Iris pigment epithelial cell (primary cell): ENCODE measurements around the gene TM9SF4.

Source experiments
- DNase-seq: peaks from one replicate; pipeline ENCODE4 v3.0.0-alpha.2; 2011; ENCODE audit warnings: low read depth

The TM9SF4 gene

GRCh38 chr20:32128167-32128566, 18.7 kb downstream of the TM9SF4 start:
- no peak for DNase-seq

GRCh38 chr20:32129863-32130262, 20.3 kb downstream of the TM9SF4 start:
- no peak for DNase-seq

- no peak for DNase-seq
Measured at GRCh38 chr20:32130352-32130751, 20.8 kb downstream of the TM9SF4 start.

DNA sequence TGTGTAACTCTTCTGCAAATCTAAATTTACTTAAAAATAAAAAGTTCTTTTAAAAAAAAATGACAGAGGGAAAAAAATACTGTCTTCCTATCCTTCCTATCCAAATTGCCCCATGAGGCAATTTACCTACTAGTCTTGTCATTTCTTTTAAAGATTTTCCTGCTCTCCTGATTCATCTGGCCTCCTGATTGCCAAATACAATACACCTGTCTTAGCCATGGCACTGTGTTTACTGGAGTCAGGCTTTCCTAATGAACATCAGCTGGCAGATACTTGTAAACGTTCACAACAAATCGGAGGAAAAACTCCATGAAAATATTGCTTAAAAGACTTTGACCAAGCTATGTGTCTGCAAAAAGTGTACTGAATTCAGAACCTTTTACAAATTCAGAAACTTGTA, 21.5 kb downstream of the TM9SF4 start:
- DNase-seq = no peak

DNA sequence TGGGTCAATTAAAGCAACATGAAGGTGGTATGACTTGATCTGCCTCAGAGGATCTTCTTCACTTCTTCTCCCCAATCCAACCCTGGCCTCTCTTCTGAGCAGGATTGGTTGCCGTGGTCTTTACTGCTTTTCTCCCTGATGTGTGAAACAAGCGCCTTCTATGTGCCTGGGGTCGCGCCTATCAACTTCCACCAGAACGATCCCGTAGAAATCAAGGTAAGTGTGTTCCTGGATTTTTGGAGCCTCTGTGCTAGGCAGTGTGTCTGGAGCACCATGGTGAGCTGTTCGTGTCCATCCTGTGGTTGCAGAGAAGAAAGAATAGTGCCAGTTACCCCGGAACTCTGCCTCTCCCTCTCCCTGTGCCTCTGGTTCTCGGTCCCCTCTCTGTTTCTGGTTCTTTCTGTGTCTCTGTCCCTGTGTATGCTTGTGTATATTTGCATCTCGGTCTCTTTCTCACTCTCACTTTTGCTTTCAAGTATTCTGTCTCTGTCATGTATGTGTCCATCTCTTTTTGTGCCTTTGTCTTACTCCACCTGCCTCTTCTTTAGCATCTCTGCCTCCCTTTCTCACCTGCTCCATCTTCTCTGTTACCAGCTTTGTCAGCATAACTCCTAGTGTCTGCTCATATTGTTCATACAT, 23.5 kb downstream of the TM9SF4 start:
- DNase-seq = no peak

DNA sequence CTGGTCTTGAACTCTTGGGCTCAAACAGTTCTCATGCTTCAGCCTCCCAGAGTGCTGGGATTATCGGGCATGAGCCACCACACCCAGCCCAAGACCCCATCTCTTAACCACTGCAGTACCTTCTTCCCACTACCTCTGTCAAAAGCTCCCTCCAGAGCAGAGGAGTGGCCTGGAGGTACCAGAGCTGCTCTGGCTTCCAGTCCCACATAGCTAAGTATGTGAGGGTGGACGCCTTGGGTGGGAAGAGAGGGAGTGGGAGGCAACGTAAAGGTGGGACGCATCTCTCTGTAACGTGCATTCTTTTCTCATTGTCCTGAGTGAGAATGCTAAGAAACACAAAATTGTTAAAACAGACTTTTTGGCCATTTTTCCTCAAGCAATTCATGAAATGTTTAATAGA, 24.5 kb downstream of the TM9SF4 start:
- DNase-seq = no peak

DNA sequence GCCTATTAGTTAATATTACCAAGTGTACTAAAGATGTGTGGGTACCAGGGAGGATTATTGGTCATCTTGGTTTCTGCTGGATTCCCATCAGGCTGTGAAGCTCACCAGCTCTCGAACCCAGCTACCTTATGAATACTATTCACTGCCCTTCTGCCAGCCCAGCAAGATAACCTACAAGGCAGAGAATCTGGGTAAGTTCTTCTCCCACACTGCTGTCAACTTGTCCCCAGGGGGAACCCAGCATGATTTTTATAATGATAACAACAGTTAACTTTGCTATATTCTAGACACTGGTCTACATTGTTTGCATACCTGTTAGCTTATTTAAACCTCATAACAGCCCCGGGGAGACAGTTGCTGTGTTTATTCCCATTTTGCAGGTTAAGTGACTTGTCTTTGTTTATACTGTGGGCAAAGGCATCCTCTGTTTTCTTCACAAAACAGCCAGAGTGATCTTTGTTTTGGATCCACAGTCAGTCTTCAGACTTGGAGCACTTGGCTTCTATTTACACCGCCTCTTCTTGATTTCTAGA, 26.5 kb downstream of the TM9SF4 start:
- peak; percentile 23 for DNase-seq

- DNase-seq = no peak
Measured at GRCh38 chr20:32138921-32139320, 29.4 kb downstream of the TM9SF4 start.

GRCh38 chr20:32139947-32140346, 30.4 kb downstream of the TM9SF4 start:
- no peak for DNase-seq

GRCh38 chr20:32140603-32141002, 31.1 kb downstream of the TM9SF4 start:
- DNase-seq = no peak

DNA sequence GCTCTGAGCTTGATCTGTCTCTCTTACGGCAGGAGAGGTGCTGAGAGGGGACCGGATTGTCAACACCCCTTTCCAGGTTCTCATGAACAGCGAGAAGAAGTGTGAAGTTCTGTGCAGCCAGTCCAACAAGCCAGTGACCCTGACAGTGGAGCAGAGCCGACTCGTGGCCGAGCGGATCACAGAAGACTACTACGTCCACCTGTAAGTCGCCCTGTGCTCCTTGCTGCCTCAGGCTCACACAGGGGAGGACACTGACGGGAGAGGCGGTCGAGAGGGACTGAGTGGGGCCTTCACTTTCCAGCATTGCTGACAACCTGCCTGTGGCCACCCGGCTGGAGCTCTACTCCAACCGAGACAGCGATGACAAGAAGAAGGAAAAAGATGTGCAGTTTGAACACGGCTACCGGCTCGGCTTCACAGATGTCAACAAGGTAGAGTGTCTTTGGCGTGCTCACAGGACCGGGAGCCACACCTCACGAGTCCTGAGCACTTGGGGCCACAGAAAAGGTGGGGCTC, 32.0 kb downstream of the TM9SF4 start:
- no peak for DNase-seq

- DNase-seq = no peak
Measured at GRCh38 chr20:32142088-32142487, 32.6 kb downstream of the TM9SF4 start.

GRCh38 chr20:32142991-32143390, 33.5 kb downstream of the TM9SF4 start:
- no peak for DNase-seq

- DNase-seq = no peak
Measured at GRCh38 chr20:32144898-32145662, 35.6 kb downstream of the TM9SF4 start.

DNA sequence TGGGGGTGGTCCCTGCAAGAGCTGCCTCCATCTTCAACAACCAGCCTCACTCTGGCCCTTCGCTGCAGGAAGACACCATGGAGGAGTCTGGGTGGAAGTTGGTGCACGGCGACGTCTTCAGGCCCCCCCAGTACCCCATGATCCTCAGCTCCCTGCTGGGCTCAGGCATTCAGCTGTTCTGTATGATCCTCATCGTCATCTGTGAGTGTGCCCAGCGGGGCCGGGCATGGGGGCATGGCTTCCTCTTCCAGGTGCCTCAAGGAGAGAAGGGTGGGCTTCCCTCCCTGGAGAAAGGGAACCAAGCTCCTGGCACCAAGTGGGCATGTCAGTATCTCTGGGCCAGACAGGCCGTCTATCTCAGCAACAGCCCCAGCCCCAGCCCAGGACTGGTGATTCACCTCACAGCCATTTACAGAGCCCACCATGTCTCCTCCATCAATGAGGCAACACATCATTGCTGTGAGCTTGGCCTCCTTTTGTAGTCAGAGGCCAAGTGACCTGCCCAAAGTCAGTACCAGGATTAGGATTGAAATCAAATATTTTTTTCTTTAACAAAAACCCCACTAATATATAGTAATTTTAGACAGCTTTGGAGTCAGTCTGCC, 40.2 kb downstream of the TM9SF4 start:
- DNase-seq = peak; percentile 12

- DNase-seq = no peak
Measured at GRCh38 chr20:32150291-32150848, 40.9 kb downstream of the TM9SF4 start.

DNA sequence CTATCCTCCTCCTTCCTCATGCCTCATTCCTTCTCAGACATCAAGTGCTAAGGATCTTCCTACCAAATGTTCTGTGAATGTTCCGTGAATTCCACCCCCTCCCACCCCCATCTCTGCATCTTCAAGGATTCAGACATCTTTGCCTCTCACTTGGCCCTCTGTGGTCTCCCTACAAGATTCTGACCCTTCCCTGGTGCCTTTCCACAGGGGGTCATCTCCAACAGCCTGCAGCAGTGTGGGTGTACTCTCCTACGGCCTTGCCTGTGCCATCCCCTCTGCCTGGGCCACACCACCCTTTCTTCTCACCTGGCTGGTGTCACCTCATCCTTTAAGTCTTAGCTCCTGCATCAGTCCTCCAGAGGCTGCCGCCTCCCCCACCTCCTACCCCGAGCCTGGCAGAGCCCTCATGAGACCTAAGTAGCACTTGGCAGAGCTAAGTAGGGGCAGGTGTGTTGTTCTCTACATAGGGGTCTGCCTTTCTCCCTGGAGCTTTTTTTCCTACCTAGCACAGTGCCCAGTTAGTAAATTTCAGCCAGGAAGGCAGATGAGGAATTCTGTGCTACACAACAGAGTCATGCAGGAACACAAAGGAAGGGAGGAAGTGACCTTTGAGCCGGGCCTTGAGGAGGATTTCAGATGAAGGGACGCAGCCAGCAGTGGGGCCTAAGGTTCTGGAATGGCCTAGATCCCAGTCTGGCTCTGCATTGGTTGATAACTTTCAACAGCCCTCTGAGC, 43.1 kb downstream of the TM9SF4 start:
- no peak for DNase-seq

DNA sequence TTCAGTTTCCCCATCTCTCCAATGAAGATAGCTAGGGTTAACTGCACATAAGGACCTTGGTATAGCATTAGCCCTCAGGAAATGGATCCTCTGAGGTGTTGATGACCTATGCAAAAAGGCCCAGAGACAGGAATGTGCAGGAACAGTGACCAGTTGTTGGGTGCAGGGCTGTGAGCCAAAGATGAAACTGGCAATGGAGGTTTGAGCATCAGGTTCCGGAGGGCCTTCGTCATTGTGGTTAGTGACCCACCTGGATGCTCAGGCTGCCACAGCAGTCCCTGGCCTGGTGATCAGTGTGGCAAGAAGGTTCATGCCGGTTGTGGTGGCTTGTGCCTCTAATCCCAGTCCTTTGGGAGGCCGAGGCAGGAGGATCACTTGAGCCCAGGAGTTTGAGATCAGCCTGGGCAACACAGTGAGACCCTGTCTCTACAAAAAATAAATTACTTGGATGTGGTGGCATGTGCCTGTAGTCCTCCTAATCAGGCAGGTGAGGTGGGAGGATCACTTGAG, 43.7 kb downstream of the TM9SF4 start:
- DNase-seq = no peak

DNA sequence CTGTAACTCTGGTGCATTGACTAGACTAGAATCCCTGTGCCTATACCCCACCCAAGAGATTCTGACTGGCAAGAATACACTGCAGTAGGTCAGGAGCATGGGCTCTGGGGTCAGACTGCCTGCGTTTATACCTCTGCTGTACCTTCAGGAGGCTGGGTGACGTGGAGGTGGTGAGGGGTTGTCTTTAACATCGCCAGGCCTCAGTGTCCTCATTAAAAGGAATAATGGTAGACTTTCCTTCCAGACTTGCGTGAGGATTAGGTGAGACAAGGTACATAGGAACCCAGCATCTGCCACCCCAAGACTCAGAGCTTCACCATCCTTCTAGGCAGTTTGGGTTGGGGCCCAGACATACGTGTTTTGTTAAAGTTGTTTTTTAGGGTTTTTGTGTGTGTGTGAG, 44.3 kb downstream of the TM9SF4 start:
- no peak for DNase-seq

GRCh38 chr20:32155017-32155981, 45.8 kb downstream of the TM9SF4 start:
- peak; percentile 87 for DNase-seq
